Measurements from ENCODE around the gene PEPD.

The PEPD gene

DNA sequence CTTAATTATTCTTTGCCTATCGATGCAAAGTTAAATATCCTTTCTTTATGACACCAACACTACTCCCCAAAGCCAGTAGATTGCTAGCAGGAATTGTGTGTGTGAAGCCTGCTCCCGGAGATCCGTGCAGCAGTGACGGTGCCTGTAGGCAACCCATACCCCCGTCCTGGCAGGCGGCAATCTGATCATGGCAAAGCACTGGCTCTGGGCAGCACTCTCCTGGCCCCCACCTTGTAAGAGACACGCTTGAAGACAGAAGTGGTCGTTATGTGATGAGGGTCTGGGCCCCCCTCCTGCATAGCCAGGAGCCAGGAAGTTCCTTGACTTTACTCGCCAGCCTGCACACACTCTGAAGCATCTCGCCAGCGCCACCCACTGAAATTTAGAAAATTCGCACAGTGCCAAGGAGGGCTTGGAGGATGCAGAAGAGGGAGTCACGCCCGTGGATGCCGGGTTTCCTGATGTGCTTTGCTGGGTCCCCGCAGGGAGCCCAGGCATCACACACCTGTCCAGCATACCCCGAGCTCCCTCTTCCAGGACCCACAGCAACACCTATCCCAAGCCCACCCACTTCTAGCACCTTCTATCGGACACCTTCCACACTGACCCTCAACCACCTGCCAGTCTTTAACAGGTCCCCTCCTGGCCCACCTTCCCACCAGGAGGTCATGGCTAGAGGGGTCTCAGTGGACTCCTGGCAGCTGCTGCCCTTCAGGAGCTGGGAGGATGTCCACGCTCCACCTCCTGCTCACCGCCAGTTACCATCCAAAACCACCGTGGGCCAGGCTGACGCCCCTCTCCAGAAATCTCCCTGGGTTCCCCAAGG lies 93.6 kb downstream of the PEPD start:
- TF ChIP-seq, protein P1, sequence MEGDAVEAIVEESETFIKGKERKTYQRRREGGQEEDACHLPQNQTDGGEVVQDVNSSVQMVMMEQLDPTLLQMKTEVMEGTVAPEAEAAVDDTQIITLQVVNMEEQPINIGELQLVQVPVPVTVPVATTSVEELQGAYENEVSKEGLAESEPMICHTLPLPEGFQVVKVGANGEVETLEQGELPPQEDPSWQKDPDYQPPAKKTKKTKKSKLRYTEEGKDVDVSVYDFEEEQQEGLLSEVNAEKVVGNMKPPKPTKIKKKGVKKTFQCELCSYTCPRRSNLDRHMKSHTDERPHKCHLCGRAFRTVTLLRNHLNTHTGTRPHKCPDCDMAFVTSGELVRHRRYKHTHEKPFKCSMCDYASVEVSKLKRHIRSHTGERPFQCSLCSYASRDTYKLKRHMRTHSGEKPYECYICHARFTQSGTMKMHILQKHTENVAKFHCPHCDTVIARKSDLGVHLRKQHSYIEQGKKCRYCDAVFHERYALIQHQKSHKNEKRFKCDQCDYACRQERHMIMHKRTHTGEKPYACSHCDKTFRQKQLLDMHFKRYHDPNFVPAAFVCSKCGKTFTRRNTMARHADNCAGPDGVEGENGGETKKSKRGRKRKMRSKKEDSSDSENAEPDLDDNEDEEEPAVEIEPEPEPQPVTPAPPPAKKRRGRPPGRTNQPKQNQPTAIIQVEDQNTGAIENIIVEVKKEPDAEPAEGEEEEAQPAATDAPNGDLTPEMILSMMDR (IDR thresholded peaks at IDR 0.05; ENCODE audit: low read depth, low read length, missing control alignments), result no peak
- DNase-seq (ENCODE audit: extremely low read depth, low read depth), result no peak
- no peak overlapping the region for H3K4me3 ChIP-seq (replicated peaks; ENCODE audit: low read depth, low read length)

DNA sequence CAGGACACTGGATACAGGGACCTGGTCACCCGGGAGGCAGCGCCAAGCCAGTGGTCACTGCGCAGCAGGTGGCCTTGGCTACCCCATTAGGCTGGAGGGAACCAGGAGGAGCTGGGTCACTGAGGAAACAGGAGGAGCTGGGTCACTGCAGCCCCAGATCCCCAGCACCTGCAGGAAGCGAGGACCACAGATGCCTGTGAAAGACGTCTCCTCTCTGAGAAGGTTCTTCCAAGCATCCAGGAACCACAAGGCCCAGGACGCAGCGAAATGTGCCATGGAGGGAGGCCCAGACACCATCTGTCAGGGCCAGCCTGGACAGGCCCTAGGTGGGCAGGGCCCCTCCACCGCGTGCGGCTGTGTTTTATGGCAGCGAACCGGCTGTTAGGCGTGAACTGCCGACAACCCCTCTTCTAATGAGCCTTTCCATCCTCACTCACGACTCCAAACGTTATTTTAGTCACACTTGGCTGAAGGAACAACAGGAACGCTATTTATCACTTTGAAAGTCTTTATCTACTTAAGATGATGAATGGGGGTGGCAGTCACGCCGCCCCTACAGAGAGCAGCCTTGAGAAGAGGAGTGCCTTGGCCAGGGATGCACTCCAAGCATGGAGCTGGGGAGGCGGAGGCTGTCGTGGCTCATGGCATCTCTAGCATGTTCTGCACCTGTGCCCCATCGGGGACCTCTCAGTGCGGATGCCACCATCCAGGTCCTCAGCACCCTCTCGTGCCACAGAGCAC lies 94.8 kb downstream of the PEPD start:
- H3K4me3 ChIP-seq (replicated peaks; ENCODE audit: low read depth, low read length), result no peak overlapping the region
- no peak for DNase-seq (ENCODE audit: extremely low read depth, low read depth)
- TF ChIP-seq, protein P1 (IDR thresholded peaks at IDR 0.05; ENCODE audit: low read depth, low read length, missing control alignments), result no peak

DNA sequence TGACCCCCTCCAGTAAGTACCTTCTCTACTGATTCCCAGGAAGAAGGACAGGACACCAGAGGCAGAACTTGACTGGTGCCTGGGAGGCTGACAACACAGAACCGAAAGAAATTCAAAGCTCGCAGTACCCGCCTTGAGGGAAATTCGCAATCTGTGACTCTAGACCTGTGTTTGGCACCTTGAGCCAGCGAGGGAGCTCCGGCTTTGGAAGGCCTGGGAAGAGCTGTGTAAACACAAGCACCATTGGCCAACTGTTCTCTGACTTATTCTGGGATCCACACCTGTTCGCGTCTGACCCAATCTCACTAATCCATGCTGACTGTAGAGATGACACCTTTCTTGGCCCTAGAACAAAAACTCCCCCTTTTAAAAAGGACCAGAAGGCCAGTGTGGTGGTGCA lies 97.4 kb downstream of the PEPD start:
- TF ChIP-seq, protein P1 (IDR thresholded peaks at IDR 0.05; ENCODE audit: low read depth, low read length, missing control alignments), result no peak
- DNase-seq (ENCODE audit: extremely low read depth, low read depth), result no peak
- no peak overlapping the region for H3K4me3 ChIP-seq (replicated peaks; ENCODE audit: low read depth, low read length)

DNA sequence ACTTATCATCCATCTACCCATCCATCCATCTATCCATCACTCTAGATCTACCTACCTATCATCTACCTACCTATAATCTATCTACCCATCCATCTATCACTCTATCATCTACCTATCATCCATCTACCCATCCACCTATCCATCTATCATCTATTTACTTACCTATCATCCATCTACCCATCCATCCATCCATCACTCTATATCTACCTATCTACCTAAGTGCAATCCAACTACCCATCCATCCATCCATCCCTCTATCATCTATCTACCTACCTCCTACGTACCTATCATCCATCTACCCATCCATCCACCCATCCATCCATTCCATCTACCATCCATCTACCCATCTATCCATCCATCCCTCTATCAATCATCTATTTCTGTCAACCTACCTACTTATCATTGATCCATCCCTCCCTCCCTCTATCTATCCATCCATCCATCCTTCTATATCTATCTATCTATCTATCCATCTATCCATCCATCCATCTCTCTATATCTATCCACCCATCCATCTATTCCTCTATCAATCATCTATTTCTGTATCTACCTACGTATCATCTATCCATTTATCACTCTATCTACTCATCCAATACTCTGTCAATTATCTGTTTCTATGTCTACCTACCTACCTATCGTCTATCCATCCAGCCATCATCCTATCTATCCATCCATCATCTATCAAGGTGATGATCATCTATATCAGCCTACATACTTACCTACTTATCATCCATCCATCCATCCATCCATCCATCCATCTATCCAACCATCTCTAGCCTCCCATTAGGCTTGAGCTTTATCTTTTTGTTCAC lies 99.0 kb downstream of the PEPD start:
- no peak for DNase-seq (ENCODE audit: extremely low read depth, low read depth)
- TF ChIP-seq, protein P1 (IDR thresholded peaks at IDR 0.05; ENCODE audit: low read depth, low read length, missing control alignments), result no peak
- H3K4me3 ChIP-seq (replicated peaks; ENCODE audit: low read depth, low read length), result no peak overlapping the region

DNA sequence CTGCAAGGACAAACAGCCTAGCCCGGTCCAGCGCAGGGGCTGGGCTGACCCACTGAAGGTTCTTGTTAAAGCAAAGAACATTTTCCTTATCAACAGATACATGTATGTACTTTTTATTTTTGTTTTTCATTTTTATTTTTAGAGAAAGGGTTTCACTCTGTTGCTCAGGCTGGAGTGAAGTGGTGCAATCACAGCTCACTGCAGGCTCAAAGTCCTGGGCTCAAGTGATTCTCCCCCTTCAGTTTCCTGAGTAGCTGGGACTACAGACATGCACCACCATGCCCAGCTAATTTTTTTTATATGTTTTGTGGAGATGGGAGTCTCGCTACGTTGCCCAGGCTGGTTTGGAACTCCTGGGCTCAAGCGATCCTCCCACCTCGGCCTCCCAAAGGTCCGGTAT lies 100.2 kb downstream of the PEPD start:
- H3K4me3 ChIP-seq (replicated peaks; ENCODE audit: low read depth, low read length), result no peak overlapping the region
- no peak for DNase-seq (ENCODE audit: extremely low read depth, low read depth)
- TF ChIP-seq, protein P1 (IDR thresholded peaks at IDR 0.05; ENCODE audit: low read depth, low read length, missing control alignments), result no peak

DNA sequence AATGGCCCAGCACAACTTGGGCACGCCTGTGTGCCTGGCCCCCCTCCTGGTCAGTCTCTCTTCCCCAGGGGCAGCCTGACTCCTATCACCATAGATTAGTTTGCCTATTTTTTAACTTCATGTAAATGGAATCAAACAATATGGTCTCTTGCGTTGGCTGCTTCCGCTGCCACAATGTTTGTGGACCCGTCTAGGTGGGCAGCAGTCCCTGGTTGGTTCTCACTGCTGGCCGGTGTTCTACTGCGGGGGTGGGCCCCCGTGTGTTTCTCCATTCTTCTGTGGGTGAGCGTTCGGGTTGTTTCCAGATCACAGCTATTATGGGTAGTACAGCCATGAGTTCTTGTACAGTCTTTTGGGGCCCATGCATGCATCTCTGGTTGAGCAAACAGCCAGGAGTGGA lies 100.8 kb downstream of the PEPD start:
- no peak overlapping the region for H3K4me3 ChIP-seq (replicated peaks; ENCODE audit: low read depth, low read length)
- TF ChIP-seq, protein P1 (IDR thresholded peaks at IDR 0.05; ENCODE audit: low read depth, low read length, missing control alignments), result no peak
- no peak for DNase-seq (ENCODE audit: extremely low read depth, low read depth)
